Activated T-cell treated with anti-CD3 and anti-CD28 coated beads, Interleukin-2, amount 50 U/mL, for 48 hours (primary cell): ENCODE measurements around the gene PDRG1.
"Not testable (repeated sequence)": the region's sequence is repeated elsewhere in the genome, so short reads cannot be mapped to it uniquely, and the experiment has no call there.

ENCODE experiments used
- DNase-seq, 2 experiments: peaks; one replicate each; pipeline ENCODE4 v3.0.0-alpha.2; 2020

PDRG1 gene

GRCh38 chr20:31966991-31967655 lies 15.3 kb upstream of the PDRG1 start:
- no peak for DNase-seq

GRCh38 chr20:31963889-31964288 lies 12.0 kb upstream of the PDRG1 start:
- DNase-seq: no peak

- DNase-seq: no peak
Measured at GRCh38 chr20:31962761-31963160, 10.9 kb upstream of the PDRG1 start.

GRCh38 chr20:31956556-31957526 lies 5.0 kb upstream of the PDRG1 start:
- no peak for DNase-seq

- DNase-seq: no peak
Measured at GRCh38 chr20:31954500-31954899, 2.7 kb upstream of the PDRG1 start.

GRCh38 chr20:31953556-31954148 lies 1.8 kb upstream of the PDRG1 start:
- no peak for DNase-seq

GRCh38 chr20:31951203-31951529 lies 680 bp downstream of the PDRG1 start:
- DNase-seq: no peak

- no peak for DNase-seq
Measured at GRCh38 chr20:31949877-31950646, 1.8 kb downstream of the PDRG1 start.

GRCh38 chr20:31948008-31948407 lies 3.8 kb downstream of the PDRG1 start:
- DNase-seq: no peak

- DNase-seq: no peak
Measured at GRCh38 chr20:31945785-31946184, 6.1 kb downstream of the PDRG1 start.

GRCh38 chr20:31945319-31945718 lies 6.5 kb downstream of the PDRG1 start:
- DNase-seq: no peak

GRCh38 chr20:31943052-31943471 lies 8.8 kb downstream of the PDRG1 start:
- DNase-seq: no peak

- no peak for DNase-seq
Measured at GRCh38 chr20:31939661-31940060, 12.2 kb downstream of the PDRG1 start.

- no peak for DNase-seq
Measured at GRCh38 chr20:31937820-31938219, 14.0 kb downstream of the PDRG1 start.

GRCh38 chr20:31936420-31936819 lies 15.4 kb downstream of the PDRG1 start:
- no peak for DNase-seq

GRCh38 chr20:31934968-31935764 lies 16.7 kb downstream of the PDRG1 start:
- no peak for DNase-seq

- DNase-seq: no peak
Measured at GRCh38 chr20:31934491-31934890, 17.4 kb downstream of the PDRG1 start.

GRCh38 chr20:31933698-31934097 lies 18.1 kb downstream of the PDRG1 start:
- DNase-seq: no peak

GRCh38 chr20:31930779-31931178 lies 21.1 kb downstream of the PDRG1 start:
- DNase-seq: no peak

GRCh38 chr20:31929631-31930030 lies 22.2 kb downstream of the PDRG1 start:
- not testable (repeated sequence) for DNase-seq

GRCh38 chr20:31927627-31928159 lies 24.2 kb downstream of the PDRG1 start:
- no peak for DNase-seq

GRCh38 chr20:31926493-31926892 lies 25.4 kb downstream of the PDRG1 start:
- no peak for DNase-seq
